Measurements from ENCODE around the gene ADAM15. TPM values are rescaled to one million over a fixed set of nuclear protein-coding genes. Genes with fewer than 3 reads are reported as not detected.

Gene ADAM15
- total RNA-seq, 1 experiment from 2014 or later, result 41.7 TPM

DNA sequence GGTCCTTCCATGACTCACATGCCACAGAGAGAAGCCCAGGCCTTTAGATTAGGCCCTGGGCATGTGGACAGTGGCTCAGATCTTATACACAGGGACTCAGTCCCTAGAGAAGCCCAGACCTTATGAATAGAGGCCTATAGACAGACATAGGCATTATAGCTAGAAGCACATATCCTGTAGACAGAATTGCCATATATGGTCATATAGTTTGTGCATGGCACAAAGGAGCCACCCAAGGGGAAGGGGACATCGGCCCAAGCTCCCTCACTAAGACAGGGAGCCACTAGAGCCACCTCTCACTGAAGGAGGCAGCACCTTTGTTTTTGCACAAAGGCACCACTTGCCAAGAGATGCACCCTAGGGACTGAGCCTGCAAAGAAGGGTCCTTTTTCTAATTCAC, 25.3 kb downstream of the ADAM15 start:
- ATAC-seq, result no peak
- Histone ChIP-seq H3K27ac (ENCODE audit: low read length) (no peak overlapping the region), H3K36me3 (ENCODE audit: control insufficient read depth, insufficient read depth, low read length) (no peaks in the 10 kb centered on the region; the same call in 1 of the 2 replicates), H3K27me3 (ENCODE audit: control insufficient read depth, insufficient read depth, low read length) (peaks cover 6% of the 10 kb centered on the region), H3K9me3 (ENCODE audit: control insufficient read depth, insufficient read depth, low read depth, low read length) (no peaks in the 10 kb centered on the region), H3K4me3 (ENCODE audit: low read depth in 2 of 2, low read length in 2 of 2) (no peak overlapping the region), H3K4me1 (ENCODE audit: control insufficient read depth, insufficient read depth, low read length) (peaks cover 8% of the 10 kb centered on the region)
- ChIA-PET POLR2A (interaction anchor here (0.5 kb wide), 1 partner anchor 46 kb away, joined by 3 read pairs; no protein-coding TSS in a partner anchor), CTCF (no interaction called here)
- intact Hi-C loops (cut with micrococcal nuclease; ENCODE audit: unreplicated experiment), result no loop called here
- no peak for DNase-seq (ENCODE audit: low read depth, low spot score)
- TF ChIP-seq POLR2AphosphoS5 (IDR thresholded peaks at IDR 0.05; ENCODE audit: low read depth, low read length) (no peak), TCF7L2 (IDR thresholded peaks at IDR 0.05; ENCODE audit: low read depth, low read length) (no peak), SIN3A (IDR thresholded peaks at IDR 0.05; ENCODE audit: borderline replicate concordance, insufficient read depth, low read depth, low read length) (no peak)
- TF ChIP-seq, protein P1, sequence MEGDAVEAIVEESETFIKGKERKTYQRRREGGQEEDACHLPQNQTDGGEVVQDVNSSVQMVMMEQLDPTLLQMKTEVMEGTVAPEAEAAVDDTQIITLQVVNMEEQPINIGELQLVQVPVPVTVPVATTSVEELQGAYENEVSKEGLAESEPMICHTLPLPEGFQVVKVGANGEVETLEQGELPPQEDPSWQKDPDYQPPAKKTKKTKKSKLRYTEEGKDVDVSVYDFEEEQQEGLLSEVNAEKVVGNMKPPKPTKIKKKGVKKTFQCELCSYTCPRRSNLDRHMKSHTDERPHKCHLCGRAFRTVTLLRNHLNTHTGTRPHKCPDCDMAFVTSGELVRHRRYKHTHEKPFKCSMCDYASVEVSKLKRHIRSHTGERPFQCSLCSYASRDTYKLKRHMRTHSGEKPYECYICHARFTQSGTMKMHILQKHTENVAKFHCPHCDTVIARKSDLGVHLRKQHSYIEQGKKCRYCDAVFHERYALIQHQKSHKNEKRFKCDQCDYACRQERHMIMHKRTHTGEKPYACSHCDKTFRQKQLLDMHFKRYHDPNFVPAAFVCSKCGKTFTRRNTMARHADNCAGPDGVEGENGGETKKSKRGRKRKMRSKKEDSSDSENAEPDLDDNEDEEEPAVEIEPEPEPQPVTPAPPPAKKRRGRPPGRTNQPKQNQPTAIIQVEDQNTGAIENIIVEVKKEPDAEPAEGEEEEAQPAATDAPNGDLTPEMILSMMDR (IDR thresholded peaks at IDR 0.05), result no peak
- TF ChIP-seq, protein P2, sequence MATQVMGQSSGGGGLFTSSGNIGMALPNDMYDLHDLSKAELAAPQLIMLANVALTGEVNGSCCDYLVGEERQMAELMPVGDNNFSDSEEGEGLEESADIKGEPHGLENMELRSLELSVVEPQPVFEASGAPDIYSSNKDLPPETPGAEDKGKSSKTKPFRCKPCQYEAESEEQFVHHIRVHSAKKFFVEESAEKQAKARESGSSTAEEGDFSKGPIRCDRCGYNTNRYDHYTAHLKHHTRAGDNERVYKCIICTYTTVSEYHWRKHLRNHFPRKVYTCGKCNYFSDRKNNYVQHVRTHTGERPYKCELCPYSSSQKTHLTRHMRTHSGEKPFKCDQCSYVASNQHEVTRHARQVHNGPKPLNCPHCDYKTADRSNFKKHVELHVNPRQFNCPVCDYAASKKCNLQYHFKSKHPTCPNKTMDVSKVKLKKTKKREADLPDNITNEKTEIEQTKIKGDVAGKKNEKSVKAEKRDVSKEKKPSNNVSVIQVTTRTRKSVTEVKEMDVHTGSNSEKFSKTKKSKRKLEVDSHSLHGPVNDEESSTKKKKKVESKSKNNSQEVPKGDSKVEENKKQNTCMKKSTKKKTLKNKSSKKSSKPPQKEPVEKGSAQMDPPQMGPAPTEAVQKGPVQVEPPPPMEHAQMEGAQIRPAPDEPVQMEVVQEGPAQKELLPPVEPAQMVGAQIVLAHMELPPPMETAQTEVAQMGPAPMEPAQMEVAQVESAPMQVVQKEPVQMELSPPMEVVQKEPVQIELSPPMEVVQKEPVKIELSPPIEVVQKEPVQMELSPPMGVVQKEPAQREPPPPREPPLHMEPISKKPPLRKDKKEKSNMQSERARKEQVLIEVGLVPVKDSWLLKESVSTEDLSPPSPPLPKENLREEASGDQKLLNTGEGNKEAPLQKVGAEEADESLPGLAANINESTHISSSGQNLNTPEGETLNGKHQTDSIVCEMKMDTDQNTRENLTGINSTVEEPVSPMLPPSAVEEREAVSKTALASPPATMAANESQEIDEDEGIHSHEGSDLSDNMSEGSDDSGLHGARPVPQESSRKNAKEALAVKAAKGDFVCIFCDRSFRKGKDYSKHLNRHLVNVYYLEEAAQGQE (IDR thresholded peaks at IDR 0.05; ENCODE audit: insufficient read depth in 1 of 2, low read depth in 2 of 2, low read length in 1 of 2), result no peak
- no TSS peak for BruUV-seq (replicated peaks)
- in situ Hi-C loops (cut with HindIII; ENCODE audit: low pct_unique_long_range_greater_than_20kb, low sequenced_read_pairs), result no loop called here

DNA sequence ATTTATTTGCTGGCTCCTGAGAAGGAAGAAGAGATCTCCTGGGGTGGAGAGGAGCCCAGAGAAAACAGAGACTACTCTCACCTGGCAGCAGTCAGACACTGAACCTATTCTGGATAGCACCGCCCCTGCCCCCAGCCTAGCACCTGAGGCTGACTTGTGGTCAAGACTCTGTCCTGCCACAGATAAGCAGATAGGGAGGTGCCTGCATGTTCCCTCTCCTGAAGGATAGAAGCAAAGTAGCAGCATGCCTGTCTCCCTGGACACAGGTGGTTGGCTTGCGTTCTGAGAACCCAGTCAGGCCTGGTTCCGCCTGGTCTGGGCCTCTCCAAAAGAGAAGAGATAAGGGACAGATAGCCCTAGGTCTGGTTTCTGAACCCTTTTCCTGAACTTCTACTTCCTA, 26.2 kb downstream of the ADAM15 start:
- DNase-seq (ENCODE audit: low read depth, low spot score) (no peak), ATAC-seq (no peak)
- Histone ChIP-seq H3K9me3 (ENCODE audit: control insufficient read depth, insufficient read depth, low read depth, low read length) (no peaks in the 10 kb centered on the region), H3K4me3 (ENCODE audit: low read depth in 2 of 2, low read length in 2 of 2) (no peak overlapping the region), H3K36me3 (ENCODE audit: control insufficient read depth, insufficient read depth, low read length) (no peaks in the 10 kb centered on the region; the same call in 1 of the 2 replicates), H3K27me3 (ENCODE audit: control insufficient read depth, insufficient read depth, low read length) (peaks cover 9% of the 10 kb centered on the region), H3K4me1 (ENCODE audit: control insufficient read depth, insufficient read depth, low read length) (peaks cover 10% of the 10 kb centered on the region), H3K27ac (ENCODE audit: low read length) (no peak overlapping the region)
- BruUV-seq (replicated peaks), result no TSS peak
- TF ChIP-seq SIN3A (IDR thresholded peaks at IDR 0.05; ENCODE audit: borderline replicate concordance, insufficient read depth, low read depth, low read length) (no peak), POLR2AphosphoS5 (IDR thresholded peaks at IDR 0.05; ENCODE audit: low read depth, low read length) (no peak)
- TF ChIP-seq, protein P1 (IDR thresholded peaks at IDR 0.05), result no peak
- CTCF ChIA-PET, result no interaction called here
- intact Hi-C loops (cut with micrococcal nuclease; ENCODE audit: unreplicated experiment), result no loop called here
- in situ Hi-C loops (cut with HindIII; ENCODE audit: low pct_unique_long_range_greater_than_20kb, low sequenced_read_pairs), result no loop called here
- POLR2A ChIA-PET, result no interaction called here
